RWPE2 (cell line): ENCODE measurements around the gene SUGCT.

Experiments
- ATAC-seq: fragments of 200-7000 bp; cut with Tn5 transposase; 3 replicates; pipeline ENCODE4 v1.9.1; 2021; ENCODE audit warnings: low read depth
- DNase-seq: peaks from one replicate; pipeline ENCODE4 v3.0.0-alpha.2; 2020; ENCODE audit warnings: low spot score
- H3K27ac ChIP-seq: fragments of 450-650 bp; 2 replicates; pipeline ENCODE4 v1.5.1; 2017; ENCODE audit warnings: mild to moderate bottlenecking; ENCODE audit not compliant: poor library complexity, severe bottlenecking
- H3K27me3 ChIP-seq: fragments of 250-450 bp; sonication (Bioruptor Pico); 2 replicates; pipeline ENCODE4 v1.5.1; 2021; ENCODE audit warnings: mild to moderate bottlenecking, moderate library complexity; ENCODE audit not compliant: insufficient read depth, poor library complexity, severe bottlenecking
- H3K36me3 ChIP-seq: fragments of 250-450 bp; sonication (Bioruptor Pico); 2 replicates; pipeline ENCODE4 v1.5.1; 2020; ENCODE audit warnings: low read depth, mild to moderate bottlenecking, moderate library complexity
- H3K4me1 ChIP-seq: fragments of 250-450 bp; sonication (Bioruptor Pico); 2 replicates; pipeline ENCODE4 v1.5.1; 2021; ENCODE audit warnings: mild to moderate bottlenecking, moderate library complexity; ENCODE audit not compliant: insufficient read depth, poor library complexity, severe bottlenecking
- H3K4me3 ChIP-seq: fragments of 250-450 bp; sonication (Bioruptor Pico); 2 replicates; pipeline ENCODE4 v1.5.1; 2021; ENCODE audit warnings: mild to moderate bottlenecking, moderate library complexity; ENCODE audit not compliant: severe bottlenecking
- H3K9me3 ChIP-seq: fragments of 250-450 bp; sonication (Bioruptor Pico); 2 replicates; pipeline ENCODE4 v1.5.1; 2021; ENCODE audit warnings: mild to moderate bottlenecking, moderate library complexity; ENCODE audit not compliant: severe bottlenecking
- TF ChIP-seq, protein P1 (sequence below): fragments of 450-650 bp; IDR thresholded peaks from one replicate; pipeline ENCODE4 v1.5.1; 2017; ENCODE audit warnings: mild to moderate bottlenecking, moderate library complexity; ENCODE audit not compliant: poor library complexity, severe bottlenecking

SUGCT gene

DNA sequence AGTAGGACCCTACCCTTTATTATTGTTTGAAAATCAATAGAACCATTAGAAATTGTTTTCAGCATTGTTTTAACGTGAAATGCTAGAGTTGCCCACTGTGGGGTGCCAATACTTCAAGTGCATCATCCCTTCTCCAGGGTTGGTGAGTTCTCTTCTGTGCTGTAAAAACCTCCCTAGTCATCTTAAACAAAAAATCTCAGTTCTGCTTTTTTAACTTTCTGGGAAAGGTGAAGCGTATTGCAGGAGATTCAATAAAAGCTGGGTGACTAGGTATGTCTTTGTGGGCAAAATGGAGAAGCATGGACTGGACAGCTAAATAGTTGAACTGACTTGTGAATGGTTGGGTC is 699.1 kb downstream of the SUGCT start:
- no peak for DNase-seq
- Histone ChIP-seq H3K4me1 (no peaks in the 10 kb centered on the region), H3K4me3 (no peak overlapping the region), H3K9me3 (no peaks in the 10 kb centered on the region), H3K27ac (no peak overlapping the region), H3K27me3 (no peaks in the 10 kb centered on the region), H3K36me3 (no peaks in the 10 kb centered on the region)
- TF ChIP-seq, protein P1, sequence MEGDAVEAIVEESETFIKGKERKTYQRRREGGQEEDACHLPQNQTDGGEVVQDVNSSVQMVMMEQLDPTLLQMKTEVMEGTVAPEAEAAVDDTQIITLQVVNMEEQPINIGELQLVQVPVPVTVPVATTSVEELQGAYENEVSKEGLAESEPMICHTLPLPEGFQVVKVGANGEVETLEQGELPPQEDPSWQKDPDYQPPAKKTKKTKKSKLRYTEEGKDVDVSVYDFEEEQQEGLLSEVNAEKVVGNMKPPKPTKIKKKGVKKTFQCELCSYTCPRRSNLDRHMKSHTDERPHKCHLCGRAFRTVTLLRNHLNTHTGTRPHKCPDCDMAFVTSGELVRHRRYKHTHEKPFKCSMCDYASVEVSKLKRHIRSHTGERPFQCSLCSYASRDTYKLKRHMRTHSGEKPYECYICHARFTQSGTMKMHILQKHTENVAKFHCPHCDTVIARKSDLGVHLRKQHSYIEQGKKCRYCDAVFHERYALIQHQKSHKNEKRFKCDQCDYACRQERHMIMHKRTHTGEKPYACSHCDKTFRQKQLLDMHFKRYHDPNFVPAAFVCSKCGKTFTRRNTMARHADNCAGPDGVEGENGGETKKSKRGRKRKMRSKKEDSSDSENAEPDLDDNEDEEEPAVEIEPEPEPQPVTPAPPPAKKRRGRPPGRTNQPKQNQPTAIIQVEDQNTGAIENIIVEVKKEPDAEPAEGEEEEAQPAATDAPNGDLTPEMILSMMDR: peak; percentile 59
- no peak; the same call in 2 of the 3 replicates for ATAC-seq

DNA sequence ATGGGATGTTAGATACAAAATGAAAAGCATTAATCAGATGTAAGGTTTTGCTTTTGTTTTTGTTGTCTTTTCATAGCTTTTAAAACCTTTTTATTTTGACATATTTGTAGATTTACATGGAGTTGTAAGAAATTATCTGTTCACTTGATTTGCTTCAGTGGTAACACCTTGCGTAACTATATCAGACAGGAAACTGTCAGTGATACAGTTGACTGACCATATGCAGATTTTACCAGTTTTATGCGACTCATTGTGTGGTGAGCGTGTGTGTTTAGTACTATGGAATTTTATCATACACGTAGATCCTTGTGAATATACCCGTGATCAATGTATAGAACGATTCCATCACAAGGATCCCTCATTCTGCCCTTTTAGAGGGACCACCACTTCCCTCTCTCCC is 701.4 kb downstream of the SUGCT start:
- DNase-seq: no peak
- no peaks in the 10 kb centered on the region for H3K27me3 ChIP-seq
- no peaks in the 10 kb centered on the region for H3K4me1 ChIP-seq
- no peaks in the 10 kb centered on the region for H3K9me3 ChIP-seq
- no peak overlapping the region for H3K4me3 ChIP-seq
- no peak overlapping the region for H3K27ac ChIP-seq
- TF ChIP-seq, protein P1: no peak
- H3K36me3 ChIP-seq: no peaks in the 10 kb centered on the region
- ATAC-seq: peak; percentile 62; the same call in 2 of the 3 replicates

DNA sequence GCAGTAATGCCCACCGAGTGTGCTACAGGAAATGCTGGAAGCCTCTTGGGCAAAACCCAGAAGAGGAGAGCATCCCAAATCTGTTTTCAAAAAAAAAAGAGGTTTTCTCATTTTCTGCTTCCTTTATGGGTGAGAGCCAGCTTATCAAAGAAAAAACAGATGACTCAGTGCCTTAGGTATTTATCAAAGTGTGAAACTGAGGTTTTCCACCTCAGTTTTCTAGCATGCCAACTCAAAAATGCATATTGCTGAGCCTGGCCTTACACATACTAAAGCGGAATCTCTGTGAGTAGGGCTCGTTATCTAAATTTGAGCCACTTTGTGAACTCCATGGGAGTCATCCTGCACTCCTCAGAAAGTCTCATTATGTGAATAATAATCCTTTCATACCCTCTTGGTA is 705.1 kb downstream of the SUGCT start:
- no peaks in the 10 kb centered on the region for H3K9me3 ChIP-seq
- no peak overlapping the region for H3K27ac ChIP-seq
- H3K4me3 ChIP-seq: no peak overlapping the region
- ATAC-seq (no peak), DNase-seq (no peak)
- TF ChIP-seq, protein P1: no peak
- no peaks in the 10 kb centered on the region for H3K27me3 ChIP-seq
- H3K4me1 ChIP-seq: peaks cover 10% of the 10 kb centered on the region
- H3K36me3 ChIP-seq: no peaks in the 10 kb centered on the region

DNA sequence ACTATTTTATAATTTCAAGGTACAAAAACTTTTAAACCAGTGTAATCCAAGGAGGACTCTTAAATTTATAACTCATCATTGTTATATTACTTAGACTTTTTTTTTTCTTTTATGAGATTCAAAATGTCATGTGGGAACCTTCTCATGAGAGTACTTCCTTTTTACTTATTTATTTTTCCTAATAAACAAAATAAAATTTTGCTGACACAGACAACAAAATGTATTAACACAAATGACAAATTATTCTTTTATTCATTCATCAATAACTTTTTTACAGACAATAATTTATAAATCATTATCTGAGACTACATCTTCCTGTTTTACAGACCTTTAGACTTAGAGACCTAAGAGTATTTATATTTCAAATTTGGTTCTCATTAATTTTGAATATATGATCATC is 706.2 kb downstream of the SUGCT start:
- TF ChIP-seq, protein P1: no peak
- Histone ChIP-seq H3K9me3 (no peaks in the 10 kb centered on the region), H3K27ac (no peak overlapping the region), H3K27me3 (no peaks in the 10 kb centered on the region), H3K36me3 (no peaks in the 10 kb centered on the region), H3K4me1 (peaks cover 10% of the 10 kb centered on the region), H3K4me3 (no peak overlapping the region)
- ATAC-seq (no peak), DNase-seq (no peak)

DNA sequence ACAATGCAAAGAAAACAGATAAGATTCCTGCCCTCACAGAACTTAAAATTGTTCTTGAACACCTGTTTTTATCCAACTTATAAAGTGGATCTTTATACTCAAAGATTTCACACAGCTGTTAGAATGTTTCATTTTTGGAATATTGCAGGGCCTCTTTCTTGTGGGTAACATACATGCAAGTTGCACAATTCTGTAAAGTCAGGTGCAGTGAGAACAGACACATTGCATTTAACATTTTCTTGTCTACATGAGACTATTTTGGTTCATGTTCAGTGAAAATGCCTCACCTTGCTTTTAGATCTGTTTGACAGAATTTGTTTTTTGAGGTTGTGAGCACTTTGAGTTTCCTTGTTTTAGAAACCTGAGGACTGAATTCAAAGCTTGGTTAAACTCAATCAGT is 707.8 kb downstream of the SUGCT start:
- no peak for ATAC-seq
- no peaks in the 10 kb centered on the region for H3K36me3 ChIP-seq
- H3K4me3 ChIP-seq: no peak overlapping the region
- TF ChIP-seq, protein P1: no peak
- H3K27ac ChIP-seq: peak overlapping the region; percentile 54
- no peaks in the 10 kb centered on the region for H3K27me3 ChIP-seq
- H3K4me1 ChIP-seq: peaks cover 10% of the 10 kb centered on the region
- H3K9me3 ChIP-seq: no peaks in the 10 kb centered on the region
- no peak for DNase-seq
